ENCODE results near the gene CLDN20. TPM values are rescaled to one million over a fixed set of nuclear protein-coding genes. Genes with fewer than 3 reads are reported as not detected.
A peak's percentile ranks its signal among the peaks of the same experiment; 100 is the strongest.
"Not testable (repeated sequence)": the region's sequence is repeated elsewhere in the genome, so short reads cannot be mapped to it uniquely, and the experiment has no call there.

CLDN20 gene
- polyA plus RNA-seq, 3 donors = 0.92 to 2.1 (median 1.4) TPM

GRCh38 chr6:155262655-155263054 lies 1.2 kb upstream of the CLDN20 start:
- DNase-seq (ENCODE audit: extremely low read depth in 1 of 11, low read depth in 9 of 11, low spot score in 4 of 11) = no peak

GRCh38 chr6:155264693-155265320 lies 994 bp downstream of the CLDN20 start:
- no peak for DNase-seq (ENCODE audit: extremely low read depth in 1 of 11, low read depth in 9 of 11, low spot score in 4 of 11)

DNA sequence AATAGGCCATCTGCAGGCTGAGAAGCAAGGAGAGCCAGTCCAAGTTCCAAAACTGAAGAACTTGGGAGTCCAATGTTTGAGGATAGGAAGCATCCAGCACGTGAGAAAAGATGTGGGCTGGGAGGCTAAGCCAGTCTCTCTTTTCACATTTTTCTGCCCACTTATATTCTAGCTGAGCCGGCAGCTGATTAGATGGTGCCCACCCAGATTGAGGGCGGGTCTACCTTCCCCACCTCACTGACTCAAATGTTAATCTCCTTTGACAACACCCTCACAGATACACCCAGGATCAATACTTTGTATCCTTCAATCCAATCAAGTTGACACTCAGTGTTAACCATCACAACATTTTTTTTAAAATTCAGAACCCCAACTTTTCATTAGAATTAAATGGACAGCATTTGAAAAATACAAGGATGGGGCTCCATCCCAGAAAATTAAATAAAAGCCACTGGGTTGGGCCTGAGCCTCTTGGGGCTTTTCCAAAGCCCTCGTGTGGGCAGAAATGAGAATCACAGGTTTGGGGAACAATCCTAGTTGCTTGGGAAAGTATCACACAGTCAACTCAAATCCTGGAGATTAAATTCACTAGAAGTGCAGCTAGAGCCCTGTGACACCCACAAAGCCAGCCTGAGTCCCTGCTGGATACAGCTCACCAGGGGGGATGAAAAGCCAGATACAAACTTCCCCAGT lies 2.2 kb downstream of the CLDN20 start:
- no peak for DNase-seq (ENCODE audit: extremely low read depth in 1 of 11, low read depth in 9 of 11, low spot score in 4 of 11)

GRCh38 chr6:155267411-155267810 lies 3.6 kb downstream of the CLDN20 start:
- DNase-seq (ENCODE audit: extremely low read depth in 1 of 11, low read depth in 9 of 11, low spot score in 4 of 11) = no peak

GRCh38 chr6:155268088-155268867 lies 4.5 kb downstream of the CLDN20 start:
- not testable (repeated sequence) for DNase-seq (ENCODE audit: extremely low read depth in 1 of 11, low read depth in 9 of 11, low spot score in 4 of 11)

DNA sequence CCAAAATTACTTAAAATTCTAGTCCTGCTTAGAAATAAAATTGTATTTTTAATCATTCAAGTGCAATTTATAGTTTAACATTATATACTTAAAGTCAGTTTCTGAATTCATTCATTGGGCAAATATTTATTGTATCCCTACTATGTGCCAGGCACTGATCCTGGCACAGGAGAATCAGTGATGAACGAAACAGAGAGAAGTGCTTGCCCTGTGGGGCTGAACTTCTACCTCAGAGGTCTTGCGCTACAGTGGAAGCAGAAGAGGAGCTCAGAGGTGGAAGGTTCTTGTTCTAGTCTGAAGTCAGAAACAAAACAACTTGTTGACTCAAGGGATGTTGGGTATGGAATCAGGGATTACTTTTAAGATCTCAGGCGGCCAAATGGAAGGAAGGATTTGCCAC lies 6.0 kb downstream of the CLDN20 start:
- no peak for DNase-seq (ENCODE audit: extremely low read depth in 1 of 11, low read depth in 9 of 11, low spot score in 4 of 11)

- DNase-seq (ENCODE audit: extremely low read depth in 1 of 11, low read depth in 9 of 11, low spot score in 4 of 11) = no peak
Observed at GRCh38 chr6:155270561-155271091, 6.8 kb downstream of the CLDN20 start.

DNA sequence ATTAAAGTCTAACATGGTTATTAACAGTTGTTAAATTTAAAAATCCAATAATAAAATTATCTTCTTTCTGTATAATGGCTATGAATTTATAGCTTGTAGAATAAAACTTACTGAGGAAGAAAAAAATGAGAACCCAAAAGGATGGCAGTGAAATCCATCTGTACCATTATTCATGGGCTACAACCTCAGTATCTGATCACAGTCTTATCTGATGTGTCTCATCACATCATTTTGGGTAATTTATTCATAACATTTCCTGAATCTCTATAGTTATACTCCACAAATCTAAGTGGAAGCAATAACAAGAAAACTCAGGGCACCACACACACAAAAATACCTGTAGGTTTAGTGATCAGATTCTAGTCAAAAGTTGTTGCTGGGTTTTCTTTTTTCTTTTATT lies 7.3 kb downstream of the CLDN20 start:
- no peak for DNase-seq (ENCODE audit: extremely low read depth in 1 of 11, low read depth in 9 of 11, low spot score in 4 of 11)

- peak in 6 of 11 donors; percentile 10 to 34 (median 15) for DNase-seq (ENCODE audit: extremely low read depth in 1 of 11, low read depth in 9 of 11, low spot score in 4 of 11)
Observed at GRCh38 chr6:155272353-155273232, 8.8 kb downstream of the CLDN20 start.

- DNase-seq (ENCODE audit: extremely low read depth in 1 of 11, low read depth in 9 of 11, low spot score in 4 of 11) = peak in 1 of 11 donors; percentile 5
Observed at GRCh38 chr6:155273431-155273830, 9.6 kb downstream of the CLDN20 start.

DNA sequence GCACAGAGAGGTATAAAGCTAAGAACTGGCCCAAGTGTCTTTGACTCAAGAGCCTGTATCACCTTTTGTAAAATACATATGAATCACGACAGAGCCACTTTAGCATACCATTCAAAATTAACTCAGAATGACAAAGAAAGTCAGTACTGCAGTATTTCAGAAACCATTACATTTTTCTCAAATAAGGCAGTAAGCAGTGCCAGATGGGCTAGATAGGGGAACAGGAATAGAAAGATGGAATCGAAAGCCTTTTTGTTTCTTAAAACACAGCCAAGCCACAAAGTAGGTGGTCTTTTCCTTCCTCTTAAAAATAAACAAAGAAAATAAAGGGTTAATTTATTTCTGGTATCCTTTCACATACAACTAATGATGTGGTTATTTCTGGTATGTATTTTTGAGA lies 10.3 kb downstream of the CLDN20 start:
- no peak for DNase-seq (ENCODE audit: extremely low read depth in 1 of 11, low read depth in 9 of 11, low spot score in 4 of 11)

DNA sequence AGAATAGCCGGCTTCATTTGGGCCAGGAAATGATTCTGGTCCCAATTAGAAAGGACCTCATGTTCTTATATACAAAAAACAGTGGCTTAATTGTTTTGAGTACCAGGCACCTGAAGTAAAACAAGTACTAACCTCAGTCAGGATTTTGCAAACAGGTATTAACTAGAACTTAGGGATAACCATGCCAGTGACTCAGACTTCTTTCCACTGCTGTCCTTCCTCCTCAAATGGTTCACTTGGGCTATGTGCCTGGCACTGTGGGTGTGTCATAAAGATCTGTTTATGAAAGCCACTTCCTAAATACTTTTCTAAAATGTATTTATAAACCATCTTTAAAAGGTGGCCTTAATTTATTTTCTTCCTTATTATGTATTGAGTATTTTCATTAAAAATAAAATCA lies 10.7 kb downstream of the CLDN20 start:
- DNase-seq (ENCODE audit: extremely low read depth in 1 of 11, low read depth in 9 of 11, low spot score in 4 of 11) = no peak

- no peak for DNase-seq (ENCODE audit: extremely low read depth in 1 of 11, low read depth in 9 of 11, low spot score in 4 of 11)
Observed at GRCh38 chr6:155275808-155276480, 12.1 kb downstream of the CLDN20 start.

DNA sequence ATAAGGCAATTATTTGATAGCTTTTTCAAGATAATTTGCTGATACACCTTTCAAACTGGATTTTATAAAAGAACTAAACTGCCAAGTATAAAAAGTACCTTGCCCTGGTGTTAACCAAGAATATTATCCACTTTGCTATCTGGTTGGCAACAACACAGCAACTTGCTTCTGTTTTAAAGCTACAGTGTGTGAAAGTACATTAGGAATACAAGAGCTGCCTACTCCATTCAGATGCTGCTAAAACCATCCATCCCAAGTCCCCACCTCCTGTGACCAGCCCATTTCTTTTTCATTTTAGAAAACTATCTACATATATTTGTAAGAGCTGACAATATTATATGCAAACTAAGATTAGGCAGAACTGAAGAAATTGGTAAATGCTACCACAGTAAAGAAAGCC lies 12.8 kb downstream of the CLDN20 start:
- DNase-seq (ENCODE audit: extremely low read depth in 1 of 11, low read depth in 9 of 11, low spot score in 4 of 11) = no peak

DNA sequence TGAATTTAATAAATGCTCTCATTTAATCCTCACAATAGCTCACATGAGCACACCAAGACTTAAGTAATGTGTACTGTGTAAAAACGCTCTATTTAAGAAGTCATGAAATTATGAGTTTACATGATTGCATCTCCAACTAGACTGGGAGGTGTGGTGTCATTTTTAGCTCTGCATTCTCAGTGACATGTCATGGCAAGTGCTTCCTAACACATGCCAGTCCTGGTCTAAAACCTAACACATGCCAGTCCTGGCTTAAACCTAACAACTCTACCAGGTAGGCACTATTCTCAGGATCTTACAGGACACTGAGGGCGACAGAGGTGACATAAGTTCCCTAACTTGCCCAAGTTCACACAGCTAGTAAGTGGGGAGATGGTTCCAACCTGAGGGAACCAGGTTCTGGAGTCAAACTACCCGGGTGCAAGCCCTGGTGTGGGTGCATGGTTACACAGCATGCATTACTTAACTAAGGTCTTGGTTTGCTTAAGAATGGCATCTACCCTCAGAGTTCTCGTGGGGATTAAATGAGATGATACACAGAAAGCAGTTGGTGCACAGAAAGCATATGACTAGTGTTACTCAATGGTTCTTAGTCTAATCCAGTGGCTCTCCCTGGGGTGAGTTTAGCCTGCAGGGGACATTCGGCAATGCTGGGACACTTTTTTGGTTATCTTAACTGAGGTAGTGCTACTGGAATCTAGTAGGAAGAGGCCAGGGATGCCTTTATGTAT lies 14.7 kb downstream of the CLDN20 start:
- DNase-seq (ENCODE audit: extremely low read depth in 1 of 11, low read depth in 9 of 11, low spot score in 4 of 11) = no peak

DNA sequence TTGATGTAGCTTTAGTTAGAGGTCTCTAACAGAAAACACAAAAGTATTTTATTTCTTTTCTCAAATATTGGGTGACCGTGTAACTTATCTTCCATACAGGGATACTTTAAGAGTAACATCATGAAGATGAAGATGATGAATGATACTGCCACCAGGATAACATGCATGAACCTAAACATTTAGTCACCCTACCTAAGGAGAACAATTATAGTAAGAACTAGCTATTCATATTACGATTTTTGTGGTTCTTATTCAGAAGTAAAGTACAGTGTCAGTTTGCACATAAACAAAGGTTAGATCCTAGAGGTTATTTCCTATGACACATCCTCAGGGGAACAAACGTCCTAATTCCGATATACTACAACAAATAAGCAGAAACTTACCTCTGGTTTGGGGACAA lies 21.0 kb downstream of the CLDN20 start:
- DNase-seq (ENCODE audit: extremely low read depth in 1 of 11, low read depth in 9 of 11, low spot score in 4 of 11) = no peak

DNA sequence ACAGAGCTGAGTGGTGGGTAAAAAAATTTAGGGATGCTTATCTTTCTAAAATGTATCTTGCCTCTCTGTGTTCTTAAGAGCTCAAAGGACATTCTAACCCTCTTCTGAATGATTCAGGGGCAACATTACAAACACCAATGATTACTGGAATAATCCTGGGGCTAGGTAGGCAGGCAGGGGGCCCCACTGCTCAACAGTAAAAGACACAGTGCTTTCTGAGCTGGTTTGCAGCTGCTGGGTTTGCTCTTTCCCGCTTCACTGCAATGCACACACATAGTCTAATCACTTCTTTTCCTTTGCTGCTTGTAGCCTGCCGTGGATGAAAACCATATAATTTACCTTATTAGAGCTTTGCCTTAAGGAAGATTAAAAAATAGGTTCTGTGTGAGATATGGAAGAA lies 23.9 kb downstream of the CLDN20 start:
- DNase-seq (ENCODE audit: extremely low read depth in 1 of 11, low read depth in 9 of 11, low spot score in 4 of 11) = no peak

- DNase-seq (ENCODE audit: extremely low read depth in 1 of 11, low read depth in 9 of 11, low spot score in 4 of 11) = no peak
Observed at GRCh38 chr6:155290491-155290890, 26.7 kb downstream of the CLDN20 start.
